HepG2 (cell line): ENCODE results near the gene CALY. TPM values are rescaled to one million over a fixed set of nuclear protein-coding genes. Genes with fewer than 3 reads are reported as not detected.

Experiments used
- ATRX ChIP-seq: sonication (generic); formaldehyde crosslinking; IDR thresholded peaks from 2 replicates; pipeline ENCODE4 v1.4.0; 2020; ENCODE audit warnings: missing genetic modification reagents, borderline replicate concordance
- BRF2 ChIP-seq: sonication (generic); formaldehyde crosslinking; IDR thresholded peaks from 2 replicates; pipeline ENCODE4 v1.8.1; 2022; ENCODE audit warnings: mild to moderate bottlenecking, missing genetic modification reagents
- DNMT3B ChIP-seq: conservative IDR thresholded peaks from 2 replicates; pipeline ENCODE4 v1.6.1; 2016; ENCODE audit warnings: missing biosample characterization, control low read depth
- GFI1 ChIP-seq: sonication (generic); formaldehyde crosslinking; IDR thresholded peaks from 2 replicates; pipeline ENCODE4 v1.5.0; 2020; ENCODE audit warnings: missing genetic modification reagents, mild to moderate bottlenecking, borderline replicate concordance
- GZF1 ChIP-seq: sonication (generic); formaldehyde crosslinking; IDR thresholded peaks from 2 replicates; pipeline ENCODE4 v1.5.1; 2020; ENCODE audit warnings: mild to moderate bottlenecking, missing genetic modification reagents
- IKZF1 ChIP-seq: fragments of 450-650 bp; IDR thresholded peaks from 2 replicates; pipeline ENCODE4 v1.7.1; 2016
- MYPOP ChIP-seq: sonication (generic); formaldehyde crosslinking; IDR thresholded peaks from 2 replicates; pipeline ENCODE4 v1.8.1; 2023; ENCODE audit warnings: mild to moderate bottlenecking, moderate library complexity, missing genetic modification reagents
- NCOA2 ChIP-seq: sonication (generic); formaldehyde crosslinking; IDR thresholded peaks from 2 replicates; pipeline ENCODE4 v1.8.0; 2022; ENCODE audit warnings: inconsistent platforms
- NPAS2 ChIP-seq: sonication (generic); formaldehyde crosslinking; IDR thresholded peaks from 2 replicates; pipeline ENCODE4 v1.8.0; 2022; ENCODE audit warnings: mild to moderate bottlenecking, missing genetic modification reagents, borderline replicate concordance
- RARA ChIP-seq: IDR thresholded peaks from 2 replicates; pipeline ENCODE4 v1.6.1; 2016; ENCODE audit warnings: missing genetic modification reagents, missing compliant biosample characterization
- RBAK ChIP-seq: sonication (generic); formaldehyde crosslinking; IDR thresholded peaks from 2 replicates; pipeline ENCODE4 v1.5.1; 2020; ENCODE audit warnings: mild to moderate bottlenecking, missing genetic modification reagents
- SETDB1 ChIP-seq: sonication (generic); formaldehyde crosslinking; IDR thresholded peaks from 2 replicates; pipeline ENCODE4 v1.5.1; 2020; ENCODE audit warnings: missing genetic modification reagents, mild to moderate bottlenecking, borderline replicate concordance
- ZBTB25 ChIP-seq: IDR thresholded peaks from 2 replicates; pipeline ENCODE4 v1.6.1; 2018; ENCODE audit warnings: missing genetic modification reagents
- ZFP36 ChIP-seq: fragments of 150-350 bp; IDR thresholded peaks from 2 replicates; pipeline ENCODE4 v1.6.1; 2018; ENCODE audit warnings: borderline replicate concordance, low read length, low read depth; ENCODE audit not compliant: partially characterized antibody
- ZFP36L1 ChIP-seq: sonication (generic); formaldehyde crosslinking; IDR thresholded peaks from 2 replicates; pipeline ENCODE4 v1.8.0; 2022; ENCODE audit warnings: mild to moderate bottlenecking, missing genetic modification reagents, moderate library complexity
- ZFP37 ChIP-seq: sonication (generic); formaldehyde crosslinking; IDR thresholded peaks from 2 replicates; pipeline ENCODE4 v1.4.0; 2020; ENCODE audit warnings: missing genetic modification reagents, borderline replicate concordance
- ZKSCAN8 ChIP-seq: IDR thresholded peaks from 2 replicates; pipeline ENCODE4 v1.6.1; 2016; ENCODE audit warnings: borderline replicate concordance, missing genetic modification reagents, missing compliant biosample characterization
- ZNF12 ChIP-seq: sonication (generic); formaldehyde crosslinking; IDR thresholded peaks from 2 replicates; pipeline ENCODE4 v1.5.0; 2020; ENCODE audit warnings: missing genetic modification reagents
- ZNF138 ChIP-seq: sonication (generic); formaldehyde crosslinking; IDR thresholded peaks from 2 replicates; pipeline ENCODE4 v1.5.0; 2020; ENCODE audit warnings: mild to moderate bottlenecking, low read depth, missing genetic modification reagents
- ZNF225 ChIP-seq: sonication (generic); formaldehyde crosslinking; IDR thresholded peaks from 2 replicates; pipeline ENCODE4 v1.4.0; 2020; ENCODE audit warnings: mild to moderate bottlenecking, missing genetic modification reagents
- ZNF280D ChIP-seq: sonication (generic); formaldehyde crosslinking; IDR thresholded peaks from 2 replicates; pipeline ENCODE4 v1.5.1; 2020; ENCODE audit warnings: mild to moderate bottlenecking, missing genetic modification reagents
- ZNF329 ChIP-seq: sonication (generic); formaldehyde crosslinking; IDR thresholded peaks from 2 replicates; pipeline ENCODE4 v1.9.0; 2021; ENCODE audit warnings: low read depth, mild to moderate bottlenecking, missing genetic modification reagents
- ZNF460 ChIP-seq: sonication (generic); formaldehyde crosslinking; IDR thresholded peaks from 2 replicates; pipeline ENCODE4 v1.5.1; 2020; ENCODE audit warnings: missing genetic modification reagents, mild to moderate bottlenecking, borderline replicate concordance
- polyA plus RNA-seq, 8 experiments: library from polyadenylated mRNA; depleted of rRNA in 3 of 8; stranded (reverse) in 7 of 8; unstranded in 1 of 8; fragments of >200 nt; fragmentation: Illumina TruSeq in 4 of 8; extraction: Trizol in 4 of 8; gene quantifications; 2 replicates each; pipeline versions ENCODE4 v1.2.1 to v1.2.3, GENCODE V29; 2011 to 2016; ENCODE audit warnings: low read depth in 4 of 8, missing spikeins in 1 of 8, mixed read lengths in 1 of 8; ENCODE audit not compliant: insufficient read depth in 1 of 8
- total RNA-seq, 5 experiments: library from RNA; depleted of rRNA; stranded (reverse); fragments of >200 nt; fragmentation: Illumina TruSeq; extraction: Trizol; gene quantifications; 2 replicates each; pipeline ENCODE4 v1.2.3, GENCODE V29; 2016; ENCODE audit warnings: low read depth in 1 of 5

The CALY gene
- total and polyA plus RNA-seq, 2 of the 13 experiments (the other 11 are each of a cell fraction or from before 2014, with no cell fraction given): 0.08 TPM; not detected in 1

GRCh38 chr10:133357285-133358161 is 20.8 kb upstream of the CALY start, which contains the start of gene FUOM (continued):
- TF ChIP-seq GZF1 (CRISPR knock-in tag): no peak; the same call in 1 of the 2 replicates
- no peak for TF ChIP-seq NCOA2 (CRISPR knock-in tag)
- no peak for TF ChIP-seq ZFP36
- TF ChIP-seq BRF2 (CRISPR knock-in tag): no peak
- TF ChIP-seq ZNF225 (CRISPR knock-in tag): no peak; the same call in none of the 2 replicates
- no peak for TF ChIP-seq DNMT3B
- TF ChIP-seq ZKSCAN8 (CRISPR knock-in tag): no peak
- TF ChIP-seq ZNF280D (CRISPR knock-in tag): 0 out of 2 replicates have a peak, but pooled peaks have one; percentile 31
- TF ChIP-seq MYPOP: no peak
- no peak for TF ChIP-seq ZNF460 (CRISPR knock-in tag)
- no peak for TF ChIP-seq IKZF1
- TF ChIP-seq ATRX (CRISPR knock-in tag): no peak
- TF ChIP-seq RBAK (CRISPR knock-in tag): no peak
- TF ChIP-seq ZNF329: no peak
- TF ChIP-seq ZNF138 (CRISPR knock-in tag): no peak; the same call in 1 of the 2 replicates
- no peak for TF ChIP-seq ZBTB25 (CRISPR knock-in tag)
- TF ChIP-seq SETDB1 (CRISPR knock-in tag): no peak
- no peak for TF ChIP-seq NPAS2
- TF ChIP-seq ZFP36L1 (CRISPR knock-in tag): no peak
- no peak; the same call in 1 of the 2 replicates for TF ChIP-seq GFI1 (CRISPR knock-in tag)
- no peak for TF ChIP-seq ZNF12 (CRISPR knock-in tag)
- TF ChIP-seq ZFP37 (CRISPR knock-in tag): no peak
- 0 out of 2 replicates have a peak, but pooled peaks have one; percentile 12 for TF ChIP-seq RARA (CRISPR knock-in tag)
